ENCODE results near the gene FGF9.

- TF ChIP-seq SIN3A (conservative IDR thresholded peaks at IDR 0.05 in 1 of 2, IDR thresholded peaks at IDR 0.05 in 1 of 2; ENCODE audit: low read depth in 1 of 2, low read length in 2 of 2), result no peak
- TF ChIP-seq CEBPB (IDR thresholded peaks at IDR 0.05; ENCODE audit: low read depth, low read length), result no peak
- TF ChIP-seq SIRT6 (IDR thresholded peaks at IDR 0.05; ENCODE audit: low read length), result no peak
- no peak for TF ChIP-seq POLR2A (IDR thresholded peaks at IDR 0.05; ENCODE audit: control extremely low read depth in 1 of 2, low read depth in 2 of 2, low read length in 2 of 2)
These were observed 36.7 kb downstream of the FGF9 start for GRCh38 chr13:21707586-21707985.

Measured in H1 (cell line).